Upper lobe of left lung (tissue), 6 donors: ENCODE measurements around the gene SLC25A5. TPM values are rescaled to one million over a fixed set of nuclear protein-coding genes. Genes with fewer than 3 reads are reported as not detected.
A peak's percentile ranks its signal among the peaks of the same experiment; 100 is the strongest.
"Not testable (repeated sequence)": the region's sequence is repeated elsewhere in the genome, so short reads cannot be mapped to it uniquely, and the experiment has no call there.

ENCODE experiments used
- ATAC-seq, 2 donors: fragments of 200-7000 bp; cut with Tn5 transposase; one replicate each; pipeline ENCODE4 v1.9.1; 2022; ENCODE audit warnings: mild to moderate bottlenecking in 2 of 2, moderate library complexity in 2 of 2; ENCODE audit not compliant: low FRiP score in 2 of 2
- DNase-seq, 2 donors: peaks; one replicate each; pipeline ENCODE4 v3.0.0-alpha.2; 2019 to 2020
- H3K27ac ChIP-seq, 4 donors: fragments of 200-600 bp; sonication (generic); one replicate each; pipeline ENCODE4 v1.5.1; 2016 to 2019
- H3K27me3 ChIP-seq, 4 donors: fragments of 200-600 bp; sonication (generic); one replicate each; pipeline ENCODE4 v1.5.1; 2017 to 2019
- H3K36me3 ChIP-seq, 4 donors: fragments of 200-600 bp; sonication (generic); one replicate each; pipeline ENCODE4 v1.5.1; 2016 to 2019
- H3K4me1 ChIP-seq, 4 donors: fragments of 200-600 bp; sonication (generic); one replicate each; pipeline ENCODE4 v1.5.1; 2018 to 2019
- H3K4me3 ChIP-seq, 4 donors: fragments of 200-600 bp; sonication (generic); one replicate each; pipeline ENCODE4 v1.5.1; 2017 to 2019; ENCODE audit warnings: mild to moderate bottlenecking in 2 of 4, moderate library complexity in 1 of 4
- H3K9me3 ChIP-seq, 4 donors: fragments of 200-600 bp; sonication (generic); one replicate each; pipeline ENCODE4 v1.5.1; 2018 to 2019
- EP300 ChIP-seq, 4 donors: sonication (generic); formaldehyde crosslinking; IDR thresholded peaks; one replicate each; pipeline ENCODE4 v1.5.1; 2017; ENCODE audit warnings: antibody characterized with exemption in 4 of 4, control low read depth in 2 of 4
- POLR2A ChIP-seq, 4 donors: fragments of 450-650 bp; IDR thresholded peaks; one replicate each; pipeline ENCODE4 v1.5.1; 2016 to 2017; ENCODE audit warnings: antibody characterized with exemption in 4 of 4, mild to moderate bottlenecking in 2 of 4
- POLR2AphosphoS5 ChIP-seq, 2 donors: sonication (generic); formaldehyde crosslinking; IDR thresholded peaks; one replicate each; pipeline ENCODE4 v1.5.1; 2017; ENCODE audit warnings: antibody characterized with exemption in 2 of 2
- WGBS, 2 donors: methylation state at CpG; one replicate each; pipeline ENCODE4 v1.1.5; 2017 to 2018; 5-methylcytosine and 5-hydroxymethylcytosine counted together
- total RNA-seq, 6 donors: library from RNA; depleted of rRNA in 4 of 6; stranded (reverse); fragments of >200 nt in 4 of 6; gene quantifications; one replicate each; pipeline versions ENCODE4 v1.1.0 to v1.2.1, GENCODE V29; 2016 to 2021
- TF ChIP-seq, protein P1 (sequence below), 6 experiments: fragments of 450-650 bp in 4 of 6; fragments of 200-600 bp in 2 of 6; sonication (generic) in 2 of 6; IDR thresholded peaks; one replicate each; pipeline ENCODE4 v1.5.1; 2016 to 2019; ENCODE audit warnings: antibody characterized with exemption in 6 of 6
- donor health status: DM: no; HTN: no; CAD: no; lungs with moderate emphysema.
- donor health status: DM: no; HTN: yes; CAD: no; lungs with severe emphysema.

SLC25A5 gene
- total RNA-seq, 6 donors from 2014 or later, result 180 to 494 (median 325) TPM

DNA sequence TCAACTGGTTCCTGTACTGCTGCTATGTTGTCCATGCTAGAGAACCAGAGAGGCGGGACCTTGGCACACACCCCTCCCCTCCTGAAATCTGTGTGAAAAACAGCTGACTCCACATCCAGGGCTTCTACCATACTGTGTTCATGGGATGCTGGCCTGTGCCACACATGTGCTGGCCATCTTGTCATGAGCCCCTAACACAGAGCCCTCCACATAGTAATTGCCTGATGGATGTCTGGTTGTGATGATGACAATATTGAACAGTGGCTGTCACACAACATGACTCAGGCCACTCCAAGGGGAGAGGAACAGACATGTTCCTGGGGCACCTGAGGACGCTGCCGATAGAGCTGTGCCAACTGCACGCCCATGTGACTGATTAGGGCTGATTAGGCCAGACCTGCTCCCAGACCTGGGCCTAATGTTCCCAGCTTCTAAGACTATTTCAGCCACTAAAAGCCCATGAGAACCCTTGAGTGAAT, 13.1 kb downstream of the SLC25A5 start:
- ATAC-seq, result peak; percentile 30 to 86
- TF ChIP-seq EP300 (IDR thresholded peaks at IDR 0.05) (no peak), POLR2AphosphoS5 (IDR thresholded peaks at IDR 0.05) (peak in 1 of 2 donors; percentile 45)
- TF ChIP-seq, protein P1, sequence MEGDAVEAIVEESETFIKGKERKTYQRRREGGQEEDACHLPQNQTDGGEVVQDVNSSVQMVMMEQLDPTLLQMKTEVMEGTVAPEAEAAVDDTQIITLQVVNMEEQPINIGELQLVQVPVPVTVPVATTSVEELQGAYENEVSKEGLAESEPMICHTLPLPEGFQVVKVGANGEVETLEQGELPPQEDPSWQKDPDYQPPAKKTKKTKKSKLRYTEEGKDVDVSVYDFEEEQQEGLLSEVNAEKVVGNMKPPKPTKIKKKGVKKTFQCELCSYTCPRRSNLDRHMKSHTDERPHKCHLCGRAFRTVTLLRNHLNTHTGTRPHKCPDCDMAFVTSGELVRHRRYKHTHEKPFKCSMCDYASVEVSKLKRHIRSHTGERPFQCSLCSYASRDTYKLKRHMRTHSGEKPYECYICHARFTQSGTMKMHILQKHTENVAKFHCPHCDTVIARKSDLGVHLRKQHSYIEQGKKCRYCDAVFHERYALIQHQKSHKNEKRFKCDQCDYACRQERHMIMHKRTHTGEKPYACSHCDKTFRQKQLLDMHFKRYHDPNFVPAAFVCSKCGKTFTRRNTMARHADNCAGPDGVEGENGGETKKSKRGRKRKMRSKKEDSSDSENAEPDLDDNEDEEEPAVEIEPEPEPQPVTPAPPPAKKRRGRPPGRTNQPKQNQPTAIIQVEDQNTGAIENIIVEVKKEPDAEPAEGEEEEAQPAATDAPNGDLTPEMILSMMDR (IDR thresholded peaks at IDR 0.05), result no peak
- peaks cover 0 to 17% (median 2%) of the 10 kb centered on the region in 4 donors for H3K4me1 ChIP-seq
- H3K36me3 ChIP-seq, result no peaks in the 10 kb centered on the region
- H3K4me3 ChIP-seq, result no peak overlapping the region
- peak overlapping the region in 2 of 4 donors; percentile 69 to 74 for H3K27ac ChIP-seq
- WGBS, 2 donors, result 64% methylated on average over 4 of the region's 4 CpGs; no CpG with 5 or more reads in 1 of the 2 donors
- H3K27me3 ChIP-seq, result no peaks in the 10 kb centered on the region
- no peaks in the 10 kb centered on the region for H3K9me3 ChIP-seq
- DNase-seq, result peak in 1 of 2 donors; percentile 79

DNA sequence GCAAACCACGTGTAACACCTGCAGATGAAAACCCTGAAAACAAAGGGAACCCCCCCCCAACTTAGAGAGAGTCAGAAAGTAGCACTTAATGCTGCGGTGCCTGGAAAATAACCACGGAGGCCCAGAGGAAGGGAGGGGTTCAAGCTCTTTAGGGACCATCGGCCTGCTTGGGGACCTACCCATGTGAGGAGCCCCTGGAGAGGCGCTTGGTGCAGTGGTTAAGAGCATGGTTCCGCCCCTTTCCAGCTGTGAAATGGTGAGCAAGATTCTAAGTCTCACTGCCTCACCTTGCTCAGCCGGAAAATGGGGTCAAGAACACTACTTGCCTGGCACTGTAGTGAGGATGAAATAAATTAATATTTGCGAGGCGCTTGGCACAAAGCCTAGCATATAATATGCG, 13.8 kb downstream of the SLC25A5 start:
- no peak for DNase-seq
- no peak for ATAC-seq
- H3K27ac ChIP-seq, result peak overlapping the region; percentile 44 to 74 (median 70)
- H3K4me3 ChIP-seq, result peak overlapping the region in 3 of 4 donors; percentile 33 to 49 (median 46)
- TF ChIP-seq, protein P1 (IDR thresholded peaks at IDR 0.05), result no peak
- TF ChIP-seq POLR2AphosphoS5 (IDR thresholded peaks at IDR 0.05), result no peak
- no peak for TF ChIP-seq EP300 (IDR thresholded peaks at IDR 0.05)
- TF ChIP-seq POLR2A (IDR thresholded peaks at IDR 0.05), result no peak
- H3K36me3 ChIP-seq, result no peaks in the 10 kb centered on the region
- WGBS, 2 donors, result 59 to 94% methylated on average over 3 to 10 of the region's 10 CpGs
- no peaks in the 10 kb centered on the region for H3K9me3 ChIP-seq
- no peaks in the 10 kb centered on the region for H3K27me3 ChIP-seq
- H3K4me1 ChIP-seq, result peaks cover 0 to 17% (median 2%) of the 10 kb centered on the region in 4 donors

DNA sequence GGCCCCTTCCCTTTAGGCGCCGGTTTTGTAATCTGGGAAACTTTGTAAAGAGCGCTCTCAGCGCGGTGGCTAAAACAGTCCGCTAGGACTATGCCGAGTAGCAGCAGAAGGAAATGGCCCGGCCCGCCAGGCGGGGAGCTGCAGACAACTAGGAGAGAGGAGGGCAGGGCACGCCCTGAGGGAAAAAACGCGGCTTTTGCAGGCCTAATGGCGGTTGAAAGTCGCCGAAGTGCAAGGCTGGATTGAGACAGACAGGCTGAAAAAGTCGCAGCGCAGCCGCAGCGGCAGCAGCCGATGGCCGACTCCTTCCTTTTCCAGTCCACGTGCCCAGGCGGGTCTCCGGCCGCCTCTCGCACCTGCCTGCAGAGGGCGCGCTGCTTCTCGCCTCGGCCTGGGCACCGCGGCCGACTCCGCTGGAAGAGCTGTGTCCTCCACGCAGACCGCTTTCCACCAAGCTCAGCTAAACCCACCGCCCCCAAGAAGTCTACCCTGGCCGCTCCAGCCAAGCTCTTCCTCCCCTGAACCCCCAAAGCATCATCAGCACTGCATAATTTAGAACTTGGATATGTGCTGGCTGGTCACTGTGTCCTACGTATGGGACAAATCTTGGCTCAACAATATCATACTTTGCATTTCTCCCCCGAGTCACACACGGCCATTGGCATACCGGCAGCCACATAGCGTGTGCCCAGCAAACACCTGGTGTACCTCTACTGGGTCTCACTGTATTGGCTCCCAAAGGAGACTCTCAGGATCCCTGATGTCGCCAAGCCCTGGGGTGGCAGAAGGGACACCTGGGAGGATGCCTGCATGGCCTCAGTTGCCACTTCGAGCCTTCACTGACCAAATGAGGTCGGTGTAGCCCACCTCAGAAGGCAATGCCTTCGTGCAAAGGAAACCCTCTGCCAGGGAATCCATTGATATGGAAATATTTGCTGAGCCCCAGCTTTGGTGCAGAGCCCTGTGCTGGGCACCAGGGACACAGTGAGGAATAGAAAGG, 14.5 kb downstream of the SLC25A5 start:
- peak overlapping the region; percentile 44 to 74 (median 70) for H3K27ac ChIP-seq

DNA sequence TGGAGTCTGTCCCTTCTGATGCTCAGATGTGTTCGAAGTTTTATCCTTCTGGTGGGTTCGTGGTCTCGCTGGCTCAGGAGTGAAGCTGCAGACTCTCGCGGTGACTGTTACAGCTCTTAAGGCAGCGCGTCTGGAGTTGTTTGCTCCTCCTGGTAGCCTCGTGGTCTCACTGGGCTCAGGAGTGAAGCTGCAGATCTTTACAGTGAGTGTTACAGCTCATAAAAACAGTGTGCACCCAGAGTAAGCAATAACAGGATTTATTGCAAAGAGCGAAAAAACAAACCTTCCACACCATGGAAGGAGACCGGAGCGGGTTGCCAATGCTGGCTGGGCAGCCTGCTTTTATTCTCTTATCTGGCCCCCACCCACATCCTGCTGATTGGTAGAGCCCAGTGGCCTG, 18.5 kb downstream of the SLC25A5 start:
- ATAC-seq, result no peak
- H3K4me1 ChIP-seq, result peaks cover 0 to 15% (median 1%) of the 10 kb centered on the region in 4 donors
- TF ChIP-seq, protein P1 (IDR thresholded peaks at IDR 0.05), result no peak
- TF ChIP-seq POLR2A (IDR thresholded peaks at IDR 0.05) (no peak), EP300 (IDR thresholded peaks at IDR 0.05) (no peak), POLR2AphosphoS5 (IDR thresholded peaks at IDR 0.05) (no peak)
- WGBS, 2 donors, result 70 to 77% methylated on average over 11 of the region's 11 CpGs
- no peaks in the 10 kb centered on the region for H3K9me3 ChIP-seq
- no peaks in the 10 kb centered on the region for H3K36me3 ChIP-seq
- H3K4me3 ChIP-seq, result no peak overlapping the region
- DNase-seq, result no peak
- H3K27ac ChIP-seq, result no peak overlapping the region
- H3K27me3 ChIP-seq, result no peaks in the 10 kb centered on the region

More for the DNA sequence above, 14.5 kb downstream of the SLC25A5 start:
- TF ChIP-seq, protein P1 (IDR thresholded peaks at IDR 0.05), result peak; percentile 49 to 76 (median 68)
- TF ChIP-seq POLR2AphosphoS5 (IDR thresholded peaks at IDR 0.05), result no peak
- Histone ChIP-seq H3K4me3 (peak overlapping the region; percentile 30 to 49 (median 40)), H3K9me3 (no peaks in the 10 kb centered on the region), H3K27me3 (no peaks in the 10 kb centered on the region), H3K4me1 (peaks cover 0 to 17% (median 2%) of the 10 kb centered on the region in 4 donors), H3K36me3 (no peaks in the 10 kb centered on the region)
- DNase-seq, result peak; percentile 79 to 93
- 44 to 50% methylated on average over 14 to 31 of the region's 48 CpGs for WGBS, 2 donors
- ATAC-seq, result peak; percentile 85 to 93

DNA sequence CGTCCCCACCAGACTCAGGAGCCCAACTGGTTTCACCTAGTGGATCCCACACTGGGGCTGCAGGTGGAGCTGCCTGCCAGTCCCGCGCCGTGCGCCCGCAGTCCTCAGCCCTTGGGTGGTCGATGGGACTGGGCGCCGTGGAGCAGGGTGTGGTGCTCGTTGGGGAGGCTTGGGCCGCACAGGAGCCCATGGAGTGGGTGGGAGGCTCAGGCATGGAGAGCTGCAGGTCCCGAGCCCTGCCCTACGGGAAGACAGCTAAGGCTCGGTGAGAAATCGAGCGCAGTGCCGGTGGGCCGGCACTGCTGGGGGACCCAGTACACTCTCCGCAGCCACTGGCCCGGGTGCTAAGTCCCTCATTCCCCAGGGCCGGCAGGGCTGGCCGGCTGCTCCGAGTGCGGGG, 19.5 kb downstream of the SLC25A5 start:
- H3K4me1 ChIP-seq, H3K9me3 ChIP-seq, H3K36me3 ChIP-seq, H3K27me3 ChIP-seq, ATAC-seq, H3K4me3 ChIP-seq, H3K27ac ChIP-seq: not testable (repeated sequence)
- DNase-seq, result peak in 1 of 2 donors; percentile 35
- 89% methylated on average over 19 of the region's 24 CpGs; no CpG with 5 or more reads in 1 of the 2 donors for WGBS, 2 donors
